Mucosa of rectum (tissue), 2 donors: ENCODE measurements around the gene STON1.
"Not testable (repeated sequence)": the region's sequence is repeated elsewhere in the genome, so short reads cannot be mapped to it uniquely, and the experiment has no call there.

Experiments used
- H3K27ac ChIP-seq, 2 donors: one replicate each; pipeline ENCODE4 v1.7.0; 2013; ENCODE audit warnings: inconsistent platforms in 2 of 2, low read depth in 2 of 2, low read length in 2 of 2
- H3K27me3 ChIP-seq, 2 donors: one replicate each; pipeline ENCODE4 v1.7.0; 2013; ENCODE audit warnings: low read length in 2 of 2; ENCODE audit not compliant: control insufficient read depth in 2 of 2, insufficient read depth in 2 of 2
- H3K36me3 ChIP-seq, 2 donors: one replicate each; pipeline ENCODE4 v1.7.0; 2013; ENCODE audit warnings: low read length in 2 of 2; ENCODE audit not compliant: control insufficient read depth in 2 of 2, insufficient read depth in 2 of 2
- H3K4me1 ChIP-seq, 2 donors: one replicate each; pipeline ENCODE4 v1.7.0; 2013; ENCODE audit warnings: low read length in 2 of 2, mild to moderate bottlenecking in 1 of 2; ENCODE audit not compliant: control insufficient read depth in 2 of 2, insufficient read depth in 2 of 2
- H3K4me3 ChIP-seq, 2 donors: one replicate each; pipeline ENCODE4 v1.7.0; 2013; ENCODE audit warnings: low read length in 2 of 2
- H3K9ac ChIP-seq, 2 donors: one replicate each; pipeline ENCODE4 v1.7.0; 2013; ENCODE audit warnings: low read length in 2 of 2, low read depth in 1 of 2, mild to moderate bottlenecking in 1 of 2
- H3K9me3 ChIP-seq, 2 donors: one replicate each; pipeline ENCODE4 v1.7.0; 2013; ENCODE audit warnings: low read length in 2 of 2; ENCODE audit not compliant: control insufficient read depth in 2 of 2
- donor health status: healthy.
- donor health status: Normal muscosa, but diverticular disease.

Gene STON1

DNA sequence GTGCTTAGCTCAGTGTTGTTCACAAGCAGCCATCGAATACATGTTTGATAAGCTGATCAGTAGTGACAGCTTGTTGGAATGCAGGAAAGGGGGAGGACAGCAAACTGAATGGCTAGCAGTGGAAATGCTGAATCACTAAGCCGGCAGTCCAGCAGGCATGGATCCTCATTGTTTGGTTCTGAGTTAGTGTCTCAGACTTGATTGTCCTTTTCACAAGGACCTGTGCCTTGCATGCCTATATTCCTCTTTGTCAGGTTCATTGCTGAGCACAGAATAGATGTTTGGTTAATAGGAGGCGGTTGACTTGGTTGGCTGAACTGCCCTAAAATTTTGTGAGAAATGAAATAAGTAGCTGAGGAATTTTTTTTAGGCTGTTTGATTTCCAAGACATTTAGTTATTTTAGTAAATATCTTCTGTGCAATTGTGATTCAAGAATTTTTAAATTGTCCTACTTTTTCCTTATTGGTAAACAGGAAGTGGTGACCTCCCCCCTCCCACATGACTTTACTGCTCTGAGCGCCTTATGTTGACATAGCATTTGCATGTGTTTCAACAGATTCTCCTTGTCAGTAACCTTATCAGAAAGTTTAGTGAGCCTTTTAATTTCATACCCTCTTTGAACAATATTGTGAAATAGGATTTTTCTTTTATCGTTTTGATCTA, 21.4 kb upstream of the STON1 start:
- Histone ChIP-seq H3K9ac (no peak overlapping the region), H3K4me1 (peaks cover 0 to 9% of the 10 kb centered on the region in 2 donors), H3K9me3 (no peaks in the 10 kb centered on the region), H3K4me3 (no peak overlapping the region), H3K36me3 (peaks cover 31 to 38% of the 10 kb centered on the region in 2 donors), H3K27ac (no peak overlapping the region), H3K27me3 (no peaks in the 10 kb centered on the region)

DNA sequence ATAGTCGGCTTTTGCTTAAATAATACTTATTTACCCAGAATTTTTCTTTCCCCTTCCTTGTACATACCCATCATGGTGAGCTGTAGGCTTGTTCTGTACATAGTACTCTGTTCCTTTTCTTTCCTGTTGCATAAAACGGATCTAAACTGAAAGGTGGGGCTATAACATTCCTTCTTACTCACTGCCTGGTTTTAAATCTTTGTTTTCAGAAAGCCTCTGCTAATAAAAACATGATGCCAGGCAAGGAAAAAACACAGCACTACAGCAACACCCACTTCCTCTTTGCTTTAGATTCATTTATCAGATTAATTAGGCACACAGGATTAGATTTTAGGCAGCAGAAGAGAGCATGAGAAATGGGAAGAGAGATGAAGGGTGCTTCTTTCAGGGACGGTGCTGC, 19.6 kb upstream of the STON1 start:
- Histone ChIP-seq H3K27me3 (no peaks in the 10 kb centered on the region), H3K36me3 (peaks cover 36 to 37% of the 10 kb centered on the region in 2 donors), H3K4me3 (no peak overlapping the region), H3K9me3 (no peaks in the 10 kb centered on the region), H3K27ac (no peak overlapping the region), H3K9ac (no peak overlapping the region), H3K4me1 (peaks cover 0 to 9% of the 10 kb centered on the region in 2 donors)

DNA sequence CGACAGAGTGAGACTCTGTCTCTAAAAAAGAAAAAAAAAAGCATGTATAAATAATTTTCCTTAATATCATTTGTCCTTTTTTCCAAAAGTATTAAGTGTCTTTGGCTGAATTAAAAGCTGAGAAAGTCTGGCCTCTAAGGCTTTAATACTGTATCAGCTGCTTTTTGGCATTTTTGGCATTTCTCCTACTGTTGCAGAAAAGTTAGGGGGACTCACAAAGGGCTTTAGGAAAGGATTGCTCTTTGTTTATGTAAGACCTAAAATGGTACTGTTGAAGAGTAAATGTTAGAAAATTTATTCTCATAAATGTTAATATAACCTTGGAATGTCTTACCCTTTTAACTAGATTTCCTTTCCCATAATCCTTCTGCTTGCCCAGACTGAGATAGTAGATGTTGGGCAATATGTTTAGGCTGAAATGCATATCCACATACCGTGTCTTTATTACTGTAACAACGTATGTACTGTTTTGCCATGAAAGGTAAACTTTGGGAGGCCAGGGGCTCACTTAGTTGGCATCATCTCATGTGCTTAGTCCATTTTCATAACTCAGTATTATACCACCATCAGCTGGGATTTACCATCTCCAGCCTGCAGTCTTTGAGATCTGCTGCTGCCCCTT, 18.0 kb upstream of the STON1 start:
- no peak overlapping the region for H3K9ac ChIP-seq
- H3K36me3 ChIP-seq, result peaks cover 39 to 45% of the 10 kb centered on the region in 2 donors
- H3K27ac ChIP-seq, result no peak overlapping the region
- no peaks in the 10 kb centered on the region for H3K27me3 ChIP-seq
- no peaks in the 10 kb centered on the region for H3K9me3 ChIP-seq
- H3K4me1 ChIP-seq, result peaks cover 0 to 9% of the 10 kb centered on the region in 2 donors
- no peak overlapping the region for H3K4me3 ChIP-seq

DNA sequence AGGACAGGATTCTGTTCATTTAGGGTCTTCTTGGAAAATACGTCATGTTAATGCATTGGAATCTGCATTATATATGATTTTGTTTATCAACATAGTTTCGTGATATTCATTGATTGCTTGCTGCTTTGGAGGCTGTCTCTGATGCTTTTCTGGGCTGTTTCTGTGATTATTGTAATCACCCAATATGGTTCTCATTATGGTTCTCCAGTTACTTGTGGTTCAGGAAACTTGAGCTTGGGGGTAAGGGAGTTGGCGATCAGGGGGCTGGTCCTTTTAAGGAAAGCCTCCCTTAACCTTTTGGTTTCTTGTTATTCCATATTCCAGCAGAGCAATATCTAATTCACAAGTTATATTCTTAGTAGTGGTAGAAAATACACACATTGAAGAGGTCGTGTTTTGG, 17.4 kb upstream of the STON1 start:
- Histone ChIP-seq H3K4me1 (peaks cover 0 to 9% of the 10 kb centered on the region in 2 donors), H3K36me3 (peaks cover 44 to 46% of the 10 kb centered on the region in 2 donors), H3K27me3 (no peaks in the 10 kb centered on the region)

DNA sequence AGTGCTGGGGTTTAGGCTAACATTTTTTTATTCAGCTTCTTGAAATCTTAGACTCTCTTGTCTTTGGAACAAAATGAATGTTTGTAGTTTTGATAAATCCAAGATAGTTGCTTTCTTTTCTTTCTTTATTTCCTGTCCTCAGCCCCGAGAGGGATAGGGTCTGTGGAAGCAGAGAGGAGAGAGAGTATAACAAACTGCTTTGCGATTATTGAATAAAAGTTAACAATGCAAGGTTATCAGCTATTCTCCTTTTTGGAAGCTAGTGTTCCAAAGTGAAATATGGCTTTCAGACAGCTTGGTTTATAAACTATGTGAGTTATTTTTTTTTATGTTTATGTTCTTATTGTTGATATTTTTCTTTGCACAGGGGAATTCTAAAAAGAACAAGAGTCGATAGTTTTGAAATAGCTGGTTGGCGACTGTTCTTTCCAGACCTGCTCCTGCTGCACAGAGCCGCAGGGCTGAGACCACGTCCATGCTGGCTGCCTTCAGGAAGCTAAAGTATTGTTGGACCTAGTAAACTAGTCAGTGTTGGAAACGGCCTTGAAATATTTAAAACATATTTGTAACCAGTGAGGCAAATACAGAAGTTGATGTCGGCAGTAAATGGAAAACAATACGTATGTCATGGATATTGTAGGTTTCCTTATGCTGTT, 15.5 kb upstream of the STON1 start:
- Histone ChIP-seq H3K27ac (no peak overlapping the region), H3K9ac (no peak overlapping the region), H3K27me3 (no peaks in the 10 kb centered on the region), H3K9me3 (no peaks in the 10 kb centered on the region), H3K4me1 (no peaks in the 10 kb centered on the region), H3K36me3 (peaks cover 46 to 51% of the 10 kb centered on the region in 2 donors), H3K4me3 (no peak overlapping the region)

More for the DNA sequence above, 17.4 kb upstream of the STON1 start:
- H3K9ac ChIP-seq, result no peak overlapping the region
- no peak overlapping the region for H3K4me3 ChIP-seq
- no peak overlapping the region for H3K27ac ChIP-seq
- H3K9me3 ChIP-seq, result no peaks in the 10 kb centered on the region

DNA sequence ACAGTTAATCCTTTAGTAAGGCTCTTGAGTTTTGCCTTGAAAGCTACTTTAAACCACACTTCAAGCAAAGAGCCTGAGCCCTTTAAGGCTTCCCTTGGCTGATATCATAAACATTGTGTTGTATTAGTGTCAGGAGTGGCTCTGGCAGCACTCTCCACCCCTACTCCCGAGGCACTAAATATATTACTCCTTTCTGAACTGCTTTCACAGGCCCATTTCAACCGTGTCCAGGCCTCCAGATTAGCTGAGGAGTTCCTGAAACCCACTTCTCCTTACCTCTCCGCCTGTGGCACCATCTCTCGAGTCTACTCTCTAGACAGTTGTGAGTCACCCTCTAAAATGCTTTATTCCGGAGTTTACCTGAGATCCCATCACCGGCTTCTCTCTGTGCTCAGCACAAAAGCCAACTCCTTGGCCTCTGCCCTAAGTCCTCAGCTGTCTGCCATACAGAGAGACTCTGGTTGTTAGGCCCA, 14.4 kb upstream of the STON1 start:
- no peak overlapping the region for H3K4me3 ChIP-seq
- no peaks in the 10 kb centered on the region for H3K4me1 ChIP-seq
- H3K9me3 ChIP-seq, result no peaks in the 10 kb centered on the region
- no peak overlapping the region for H3K9ac ChIP-seq
- H3K36me3 ChIP-seq, result peaks cover 45 to 48% of the 10 kb centered on the region in 2 donors
- H3K27me3 ChIP-seq, result no peaks in the 10 kb centered on the region
- H3K27ac ChIP-seq, result peak overlapping the region in 1 of 2 donors; percentile 19

DNA sequence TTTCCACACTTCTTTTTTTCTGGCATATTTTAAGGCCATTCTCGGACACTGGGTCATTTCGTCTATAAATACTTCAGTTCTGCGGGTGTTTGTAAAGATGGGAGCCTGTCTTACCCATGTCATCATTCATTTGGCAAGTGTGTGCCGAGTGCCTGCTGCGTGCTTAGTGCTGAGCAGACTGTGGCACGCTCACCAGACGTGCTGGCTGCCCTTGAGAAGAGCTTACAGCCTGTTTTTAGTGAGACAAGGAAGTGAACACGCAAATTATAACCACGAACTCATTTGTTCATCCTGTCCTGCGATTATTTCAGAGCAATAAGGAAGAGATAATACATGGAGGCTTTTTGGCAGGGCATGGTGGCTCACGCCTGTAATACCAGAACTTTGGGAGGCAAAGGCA, 10.4 kb upstream of the STON1 start:
- Histone ChIP-seq H3K27me3 (no peaks in the 10 kb centered on the region), H3K36me3 (peaks cover 29 to 32% of the 10 kb centered on the region in 2 donors), H3K4me3 (no peak overlapping the region), H3K9ac (no peak overlapping the region), H3K27ac (peak overlapping the region in 1 of 2 donors; percentile 7), H3K4me1 (no peaks in the 10 kb centered on the region), H3K9me3 (no peaks in the 10 kb centered on the region)

DNA sequence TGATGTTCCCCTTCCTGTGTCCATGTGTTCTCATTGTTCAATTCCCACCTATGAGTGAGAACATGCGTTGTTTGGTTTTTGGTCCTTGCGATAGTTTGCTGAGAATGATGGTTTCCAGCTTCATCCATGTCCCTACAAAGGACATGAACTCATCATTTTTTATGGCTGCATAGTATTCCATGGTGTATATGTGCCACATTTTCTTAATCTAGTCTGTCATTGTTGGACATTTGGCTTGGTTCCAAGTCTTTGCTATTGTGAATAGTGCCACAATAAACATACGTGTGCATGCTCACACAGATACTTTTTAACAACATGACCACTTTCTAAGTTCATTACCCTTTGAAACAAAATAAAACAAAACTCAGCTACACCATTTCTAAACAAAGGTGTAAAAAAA, 5.2 kb upstream of the STON1 start:
- H3K4me3 ChIP-seq, H3K27ac ChIP-seq, H3K27me3 ChIP-seq, H3K4me1 ChIP-seq, H3K36me3 ChIP-seq, H3K9ac ChIP-seq, H3K9me3 ChIP-seq: not testable (repeated sequence)

DNA sequence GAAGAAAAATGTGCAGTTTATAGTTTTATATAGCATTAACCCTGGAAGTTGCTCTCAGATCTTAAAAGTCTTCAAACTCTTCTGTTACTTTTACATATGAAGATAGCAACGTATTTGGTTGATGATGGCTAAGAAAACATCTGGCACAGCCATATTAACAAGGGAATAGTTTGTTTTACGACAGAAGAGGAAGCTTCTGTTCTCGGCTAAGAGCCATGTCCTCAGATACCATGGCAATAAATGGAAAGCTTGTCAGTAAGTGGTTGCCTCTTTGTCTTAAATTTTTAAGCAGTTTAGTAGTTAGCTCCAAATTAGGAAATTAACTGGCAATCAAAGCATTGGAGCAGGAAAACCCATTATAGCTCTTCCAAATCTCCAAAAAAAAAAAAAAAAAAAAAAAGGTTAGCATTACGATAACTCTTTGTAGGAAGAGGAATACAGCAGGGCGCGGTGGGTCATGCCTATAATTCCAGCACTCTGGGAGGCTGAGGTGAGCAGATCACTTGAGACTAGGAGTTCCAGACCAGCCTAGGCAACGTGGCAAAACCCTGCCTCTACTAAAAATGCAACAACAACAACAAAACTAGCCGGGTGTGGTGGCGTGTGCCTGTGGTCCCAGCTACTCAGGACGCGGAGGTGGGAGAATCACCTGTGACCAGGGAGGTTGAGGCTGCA, 4.5 kb upstream of the STON1 start:
- Histone ChIP-seq H3K9me3 (no peaks in the 10 kb centered on the region), H3K9ac (peak overlapping the region in 1 of 2 donors; percentile 28), H3K4me1 (peaks cover 0 to 7% of the 10 kb centered on the region in 2 donors), H3K27me3 (no peaks in the 10 kb centered on the region), H3K4me3 (no peak overlapping the region), H3K27ac (peak overlapping the region; percentile 24 to 56), H3K36me3 (no peaks in the 10 kb centered on the region)
